Thoracic aorta (tissue), 2 donors: ENCODE data around the gene ATP1A3. TPM values are rescaled to one million over a fixed set of nuclear protein-coding genes. Genes with fewer than 3 reads are reported as not detected.

Experiments used
- ATAC-seq: fragments of 150-250 bp; one replicate; pipeline ENCODE4 v1.8.0; 2017; ENCODE audit warnings: low read depth; ENCODE audit not compliant: insufficient number of reproducible peaks, low FRiP score
- DNase-seq: peaks from one replicate; pipeline ENCODE4 v3.0.0-alpha.2; 2020; ENCODE audit warnings: low spot score
- H3K27ac ChIP-seq, 2 donors: fragments of 200-600 bp; sonication (generic); 1 replicate in 1 of 2; 2 replicates in 1 of 2; pipeline ENCODE4 v1.5.1; 2016; ENCODE audit warnings: mild to moderate bottlenecking in 2 of 2, moderate library complexity in 2 of 2
- H3K27me3 ChIP-seq: fragments of 200-600 bp; sonication (generic); replicated peaks from 2 replicates; pipeline ENCODE4 v1.6.0; 2016; ENCODE audit warnings: mild to moderate bottlenecking; ENCODE audit not compliant: insufficient read depth
- H3K36me3 ChIP-seq: fragments of 200-600 bp; sonication (generic); one replicate; pipeline ENCODE4 v1.5.1; 2016
- H3K4me1 ChIP-seq, 2 donors: fragments of 200-600 bp; sonication (generic); 1 replicate in 1 of 2; 2 replicates in 1 of 2; pipeline versions ENCODE4 v1.5.1 to v1.6.0; 2016; ENCODE audit warnings: low read depth in 2 of 2, mild to moderate bottlenecking in 1 of 2; ENCODE audit not compliant: control insufficient read depth in 1 of 2
- H3K4me3 ChIP-seq: fragments of 200-600 bp; sonication (generic); 2 replicates; pipeline ENCODE4 v1.5.1; 2016; ENCODE audit warnings: mild to moderate bottlenecking
- H3K9me3 ChIP-seq: fragments of 200-600 bp; sonication (generic); 2 replicates; pipeline ENCODE4 v1.5.1; 2016
- total RNA-seq, 2 donors: library from RNA; depleted of rRNA; stranded (reverse); fragments of >200 nt; gene quantifications; one replicate each; pipeline versions ENCODE4 v1.1.0 to v1.2.3, GENCODE V29; 2016
- TF ChIP-seq, protein P1 (sequence below): fragments of 200-600 bp; sonication (generic); IDR thresholded peaks from one replicate; pipeline ENCODE4 v1.5.1; 2019; ENCODE audit warnings: antibody characterized with exemption

The ATP1A3 gene
- total RNA-seq, 2 donors from 2014 or later: 0.14 TPM; not detected in 1

DNA sequence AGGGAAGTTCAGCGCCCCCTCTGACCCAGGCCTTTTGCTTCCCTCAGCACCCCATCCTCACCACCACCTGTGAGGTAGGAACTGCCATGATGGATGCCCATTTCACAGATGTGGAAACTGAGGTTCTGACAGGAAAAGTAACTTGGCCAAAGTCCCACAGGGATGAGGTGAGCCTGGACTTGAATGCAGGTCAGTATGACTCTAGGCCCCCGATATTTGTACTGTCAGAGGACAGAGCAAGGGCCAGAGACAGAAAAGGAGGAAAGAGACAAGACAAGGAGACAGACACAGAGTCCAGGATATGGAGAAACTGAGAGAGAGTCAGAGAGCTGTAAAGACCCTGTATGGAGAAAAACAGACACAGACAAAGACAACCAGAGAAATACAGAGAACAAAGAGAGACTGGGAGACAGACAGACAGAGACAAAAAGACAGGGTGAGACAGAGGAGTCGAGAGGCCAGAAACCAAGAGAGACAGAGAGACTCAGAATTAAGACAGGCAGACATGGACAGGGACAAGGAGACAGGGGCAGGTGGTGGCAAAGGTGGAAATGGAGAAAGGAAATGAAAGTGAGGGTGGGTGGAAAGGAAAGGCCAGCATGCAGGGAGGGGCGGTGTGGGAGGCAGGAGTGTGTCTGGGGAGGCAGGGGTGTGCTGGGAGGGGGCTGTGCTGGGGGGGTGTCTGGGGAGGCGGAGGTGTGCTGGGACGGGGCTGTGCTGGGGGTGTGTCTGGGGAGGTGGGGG, 70.8 kb downstream of the ATP1A3 start:
- Histone ChIP-seq H3K4me1 (peaks cover 1 to 4% of the 10 kb centered on the region in 2 donors), H3K27ac (no peak overlapping the region), H3K9me3 (no peaks in the 10 kb centered on the region), H3K36me3 (no peaks in the 10 kb centered on the region), H3K4me3 (no peak overlapping the region), H3K27me3 (peaks cover 12% of the 10 kb centered on the region)
- ATAC-seq: no peak
- no peak for DNase-seq
- TF ChIP-seq, protein P1, sequence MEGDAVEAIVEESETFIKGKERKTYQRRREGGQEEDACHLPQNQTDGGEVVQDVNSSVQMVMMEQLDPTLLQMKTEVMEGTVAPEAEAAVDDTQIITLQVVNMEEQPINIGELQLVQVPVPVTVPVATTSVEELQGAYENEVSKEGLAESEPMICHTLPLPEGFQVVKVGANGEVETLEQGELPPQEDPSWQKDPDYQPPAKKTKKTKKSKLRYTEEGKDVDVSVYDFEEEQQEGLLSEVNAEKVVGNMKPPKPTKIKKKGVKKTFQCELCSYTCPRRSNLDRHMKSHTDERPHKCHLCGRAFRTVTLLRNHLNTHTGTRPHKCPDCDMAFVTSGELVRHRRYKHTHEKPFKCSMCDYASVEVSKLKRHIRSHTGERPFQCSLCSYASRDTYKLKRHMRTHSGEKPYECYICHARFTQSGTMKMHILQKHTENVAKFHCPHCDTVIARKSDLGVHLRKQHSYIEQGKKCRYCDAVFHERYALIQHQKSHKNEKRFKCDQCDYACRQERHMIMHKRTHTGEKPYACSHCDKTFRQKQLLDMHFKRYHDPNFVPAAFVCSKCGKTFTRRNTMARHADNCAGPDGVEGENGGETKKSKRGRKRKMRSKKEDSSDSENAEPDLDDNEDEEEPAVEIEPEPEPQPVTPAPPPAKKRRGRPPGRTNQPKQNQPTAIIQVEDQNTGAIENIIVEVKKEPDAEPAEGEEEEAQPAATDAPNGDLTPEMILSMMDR: no peak

DNA sequence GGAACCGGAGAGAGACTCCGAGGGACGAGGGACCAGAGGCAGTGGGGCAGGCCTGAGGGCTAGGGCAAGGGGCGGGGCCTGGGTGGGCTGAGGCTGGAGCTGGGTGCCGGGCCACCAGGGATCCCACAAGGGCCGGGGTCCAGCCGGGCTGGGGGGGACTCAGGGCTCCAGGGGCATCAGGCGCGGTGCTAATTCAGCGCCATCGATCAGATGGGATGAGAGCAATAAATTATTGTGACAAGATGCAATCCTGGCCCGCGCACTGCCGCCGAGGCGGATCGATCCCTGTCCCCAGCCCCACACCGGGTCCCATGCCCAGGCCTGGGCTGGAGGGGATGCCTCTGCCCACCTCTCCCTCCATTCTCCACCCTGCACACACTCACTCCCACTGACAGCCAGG, 71.4 kb downstream of the ATP1A3 start:
- H3K4me3 ChIP-seq: no peak overlapping the region
- H3K27ac ChIP-seq: no peak overlapping the region
- peaks cover 12% of the 10 kb centered on the region for H3K27me3 ChIP-seq
- DNase-seq: no peak
- H3K9me3 ChIP-seq: no peaks in the 10 kb centered on the region
- no peaks in the 10 kb centered on the region for H3K4me1 ChIP-seq
- TF ChIP-seq, protein P1: no peak
- ATAC-seq: no peak
- H3K36me3 ChIP-seq: no peaks in the 10 kb centered on the region

DNA sequence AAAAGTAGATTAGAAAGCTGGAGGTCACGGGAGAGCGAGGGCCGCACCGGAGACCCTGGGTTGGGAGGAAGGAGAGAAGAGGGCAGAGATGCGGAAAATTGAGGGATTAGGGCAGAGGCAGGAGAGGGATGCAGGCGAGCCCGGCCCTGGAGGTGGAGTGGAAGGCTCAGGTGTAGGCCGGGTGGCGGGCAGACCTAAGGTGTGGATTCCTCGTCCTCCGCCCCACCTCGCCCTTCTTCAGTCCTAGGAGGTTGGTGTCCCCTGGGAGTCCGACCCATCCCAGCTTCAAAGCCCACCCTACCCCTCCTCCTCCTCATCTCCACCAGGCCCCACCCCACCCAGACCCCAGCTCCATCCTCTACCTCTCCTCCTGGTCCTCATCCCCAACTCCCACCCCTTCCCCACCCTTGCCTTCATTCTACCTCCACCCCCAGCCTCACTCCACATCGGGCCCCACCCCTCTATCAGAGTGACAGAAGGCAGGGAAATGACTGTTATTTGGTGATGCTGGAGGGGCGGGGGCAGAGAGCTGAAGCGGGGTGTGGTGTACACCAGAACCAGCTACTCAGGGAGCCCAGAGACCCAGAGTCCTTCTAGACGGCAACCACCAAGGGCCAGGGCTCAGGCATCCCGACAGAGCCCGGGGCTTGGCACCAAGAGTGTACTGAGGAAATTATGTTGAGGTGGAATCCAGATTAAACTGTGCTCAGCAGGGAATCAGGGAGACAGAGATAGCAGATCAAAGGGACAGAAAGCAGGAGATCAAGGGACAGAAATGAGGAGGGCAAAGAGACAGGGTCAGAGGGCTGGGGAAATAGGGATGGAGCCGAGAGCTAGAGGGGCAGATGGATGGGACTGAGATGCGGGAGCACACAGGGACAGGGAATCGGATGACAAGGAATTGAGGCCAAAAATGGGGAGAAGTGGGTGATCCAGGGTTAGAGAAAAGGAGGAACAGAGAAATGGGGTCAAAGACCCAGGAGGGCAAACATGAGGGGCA, 72.2 kb downstream of the ATP1A3 start:
- no peak for ATAC-seq
- no peak for DNase-seq
- Histone ChIP-seq H3K27ac (no peak overlapping the region), H3K27me3 (peaks cover 12% of the 10 kb centered on the region), H3K4me1 (no peaks in the 10 kb centered on the region), H3K36me3 (no peaks in the 10 kb centered on the region), H3K4me3 (no peak overlapping the region), H3K9me3 (no peaks in the 10 kb centered on the region)
- TF ChIP-seq, protein P1: no peak

DNA sequence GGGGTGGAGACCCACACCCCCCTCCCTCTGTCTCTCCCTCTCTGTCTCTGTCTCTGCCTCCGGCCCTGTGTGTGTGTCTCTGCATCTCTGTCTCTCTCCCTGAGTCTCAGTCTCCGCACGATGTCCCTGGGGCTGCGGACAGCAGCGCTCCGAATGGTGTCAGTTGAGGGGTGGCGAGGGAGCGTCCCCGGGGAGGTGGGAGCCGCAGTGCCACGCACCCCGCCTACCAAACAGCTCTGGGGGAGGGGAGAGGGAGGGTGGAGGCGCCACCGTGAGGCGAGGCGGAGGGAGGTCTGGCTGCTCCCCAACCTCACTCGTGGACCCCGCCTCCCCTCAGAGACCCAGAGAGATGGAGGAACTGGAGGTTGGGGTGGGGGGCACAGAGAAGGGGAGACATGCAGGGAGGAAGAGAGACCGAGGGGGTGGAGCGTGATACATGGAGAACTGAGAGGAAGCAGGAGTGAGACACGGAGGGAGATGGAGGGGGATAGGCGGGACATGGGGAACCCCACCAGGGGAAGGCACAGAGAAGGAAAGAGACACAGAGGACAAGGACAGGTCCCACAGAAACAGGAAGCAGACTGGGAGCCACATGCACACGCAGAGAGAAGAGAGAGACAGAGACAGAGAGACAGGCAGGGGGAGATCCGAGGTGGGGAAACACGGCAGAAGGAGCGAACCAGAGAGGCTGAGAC, 73.0 kb downstream of the ATP1A3 start:
- DNase-seq (no peak), ATAC-seq (no peak)
- no peaks in the 10 kb centered on the region for H3K9me3 ChIP-seq
- no peaks in the 10 kb centered on the region for H3K36me3 ChIP-seq
- TF ChIP-seq, protein P1: no peak
- H3K4me3 ChIP-seq: no peak overlapping the region
- no peaks in the 10 kb centered on the region for H3K4me1 ChIP-seq
- peaks cover 10% of the 10 kb centered on the region for H3K27me3 ChIP-seq
- H3K27ac ChIP-seq: no peak overlapping the region
